Right atrium auricular region (tissue), 2 donors: Measurements from ENCODE around the gene C12orf56. TPM values are rescaled to one million over a fixed set of nuclear protein-coding genes. Genes with fewer than 3 reads are reported as not detected.

Source experiments
- DNase-seq: peaks from one replicate; pipeline ENCODE4 v3.0.0-alpha.2; 2019; ENCODE audit warnings: low spot score
- H3K27ac ChIP-seq, 2 donors: fragments of 200-600 bp; sonication (generic); 1 replicate in 1 of 2; 2 replicates in 1 of 2; pipeline ENCODE4 v1.5.1; 2016 to 2019
- H3K27me3 ChIP-seq, 2 donors: fragments of 200-600 bp; sonication (generic); one replicate each; pipeline versions ENCODE4 v1.5.1 to v1.6.0; 2017 to 2019
- H3K36me3 ChIP-seq: fragments of 200-600 bp; sonication (generic); one replicate; pipeline ENCODE4 v1.5.1; 2016
- H3K4me1 ChIP-seq, 2 donors: fragments of 200-600 bp; sonication (generic); one replicate each; pipeline versions ENCODE4 v1.5.1 to v1.6.0; 2017 to 2019
- H3K4me3 ChIP-seq, 2 donors: fragments of 200-600 bp; sonication (generic); 1 replicate in 1 of 2; 2 replicates in 1 of 2; pipeline ENCODE4 v1.5.1; 2017 to 2019; ENCODE audit warnings: mild to moderate bottlenecking in 1 of 2, moderate library complexity in 1 of 2
- H3K9me3 ChIP-seq, 2 donors: fragments of 200-600 bp; sonication (generic); one replicate each; pipeline ENCODE4 v1.5.1; 2019
- CTCF ChIP-seq, 2 donors: fragments of 200-600 bp; sonication (generic); IDR thresholded peaks; one replicate each; pipeline ENCODE4 v1.5.1; 2019; ENCODE audit warnings: antibody characterized with exemption in 2 of 2
- total RNA-seq, 2 donors: library from RNA; depleted of rRNA; stranded (reverse); fragments of >200 nt; gene quantifications; one replicate each; pipeline ENCODE4 v1.1.0, GENCODE V29; 2016

C12orf56 gene
- total RNA-seq, 2 donors from 2014 or later, result not detected

GRCh38 chr12:64229796-64230195, 160.8 kb downstream of the C12orf56 start:
- Histone ChIP-seq H3K9me3 (no peaks in the 10 kb centered on the region), H3K27me3 (no peaks in the 10 kb centered on the region), H3K4me3 (no peak overlapping the region), H3K36me3 (no peaks in the 10 kb centered on the region), H3K27ac (no peak overlapping the region), H3K4me1 (no peaks in the 10 kb centered on the region)
- no peak for DNase-seq
- no peak for TF ChIP-seq CTCF (IDR thresholded peaks at IDR 0.05)

GRCh38 chr12:64229240-64229639, 161.3 kb downstream of the C12orf56 start:
- DNase-seq, result no peak
- H3K36me3 ChIP-seq, result no peaks in the 10 kb centered on the region

GRCh38 chr12:64225626-64226025, 164.9 kb downstream of the C12orf56 start:
- Histone ChIP-seq H3K4me1 (peaks cover 0 to 7% of the 10 kb centered on the region in 2 donors), H3K4me3 (no peak overlapping the region), H3K9me3 (no peaks in the 10 kb centered on the region), H3K27ac (no peak overlapping the region), H3K36me3 (no peaks in the 10 kb centered on the region), H3K27me3 (no peaks in the 10 kb centered on the region)
- no peak for TF ChIP-seq CTCF (IDR thresholded peaks at IDR 0.05)
- no peak for DNase-seq

More at GRCh38 chr12:64229240-64229639, 161.3 kb downstream of the C12orf56 start:
- Histone ChIP-seq H3K9me3 (no peaks in the 10 kb centered on the region), H3K27ac (no peak overlapping the region), H3K4me1 (no peaks in the 10 kb centered on the region), H3K27me3 (no peaks in the 10 kb centered on the region), H3K4me3 (no peak overlapping the region)
- TF ChIP-seq CTCF (IDR thresholded peaks at IDR 0.05), result no peak

GRCh38 chr12:64222009-64222765, 168.4 kb downstream of the C12orf56 start, which contains the start of gene KICS2:
KICS2 (minus strand) TSS chr12:64222296; CDS start chr12:64222237, 59 bp downstream.
- Histone ChIP-seq H3K9me3 (no peaks in the 10 kb centered on the region), H3K36me3 (no peaks in the 10 kb centered on the region), H3K4me1 (peaks cover 0 to 7% of the 10 kb centered on the region in 2 donors), H3K4me3 (peak within 1 kb of the TSS; percentile 81 to 88), H3K27ac (peak within 1 kb of the TSS; percentile 88 to 92), H3K27me3 (no peaks in the 10 kb centered on the region)
- peak in 1 of 2 donors; percentile 16 for TF ChIP-seq CTCF (IDR thresholded peaks at IDR 0.05)
- peak; percentile 93 for DNase-seq

- peak overlapping the region; percentile 88 to 92 for H3K27ac ChIP-seq
- TF ChIP-seq CTCF (IDR thresholded peaks at IDR 0.05), result no peak
- peak; percentile 92 for DNase-seq
- H3K4me3 ChIP-seq, result peak overlapping the region; percentile 81 to 88
- no peaks in the 10 kb centered on the region for H3K36me3 ChIP-seq
- H3K4me1 ChIP-seq, result peaks cover 0 to 7% of the 10 kb centered on the region in 2 donors
- H3K27me3 ChIP-seq, result no peaks in the 10 kb centered on the region
- H3K9me3 ChIP-seq, result no peaks in the 10 kb centered on the region
Measured at GRCh38 chr12:64221651-64222008, 168.9 kb downstream of the C12orf56 start.
